Measurements from ENCODE around the gene LARGE1. TPM values are rescaled to one million over a fixed set of nuclear protein-coding genes. Genes with fewer than 3 reads are reported as not detected.

Gene LARGE1
- total RNA-seq, 1 experiment from 2014 or later, result 2.5 TPM

- in situ Hi-C loops (cut with HindIII; ENCODE audit: low pct_unique_long_range_greater_than_20kb, low sequenced_read_pairs), result no loop called here
- intact Hi-C loops (cut with micrococcal nuclease; ENCODE audit: unreplicated experiment), result no loop called here
- no peak overlapping the region for H3K4me3 ChIP-seq (ENCODE audit: low read depth in 2 of 2, low read length in 2 of 2)
- DNase-seq (ENCODE audit: low read depth, low spot score) (no peak), ATAC-seq (no peak)
- H3K4me1 ChIP-seq (ENCODE audit: control insufficient read depth, insufficient read depth, low read length), result no peaks in the 10 kb centered on the region
- H3K27me3 ChIP-seq (ENCODE audit: control insufficient read depth, insufficient read depth, low read length), result no peaks in the 10 kb centered on the region
- ChIA-PET CTCF (no interaction called here), POLR2A (no interaction called here)
- BruUV-seq (replicated peaks), result no TSS peak
- no peaks in the 10 kb centered on the region for H3K9me3 ChIP-seq (ENCODE audit: control insufficient read depth, insufficient read depth, low read depth, low read length)
- no peaks in the 10 kb centered on the region for H3K36me3 ChIP-seq (ENCODE audit: control insufficient read depth, insufficient read depth, low read length)
- H3K27ac ChIP-seq (ENCODE audit: low read length), result no peak overlapping the region
- TF ChIP-seq TCF7L2 (IDR thresholded peaks at IDR 0.05; ENCODE audit: low read depth, low read length) (no peak), POLR2AphosphoS5 (IDR thresholded peaks at IDR 0.05; ENCODE audit: low read depth, low read length) (no peak), CTCF (IDR thresholded peaks at IDR 0.05) (no peak), REST (IDR thresholded peaks at IDR 0.05; ENCODE audit: insufficient read depth in 1 of 2, low read depth in 2 of 2, low read length in 1 of 2) (no peak), SIN3A (IDR thresholded peaks at IDR 0.05; ENCODE audit: borderline replicate concordance, insufficient read depth, low read depth, low read length) (no peak)
Observed at GRCh38 chr22:33600113-33600512, 320.2 kb downstream of the LARGE1 start.

GRCh38 chr22:33599596-33599995 lies 320.7 kb downstream of the LARGE1 start:
- no TSS peak for BruUV-seq (replicated peaks)
- no peak for TF ChIP-seq REST (IDR thresholded peaks at IDR 0.05; ENCODE audit: insufficient read depth in 1 of 2, low read depth in 2 of 2, low read length in 1 of 2)
- no peak for TF ChIP-seq CTCF (IDR thresholded peaks at IDR 0.05)
- TF ChIP-seq TCF7L2 (IDR thresholded peaks at IDR 0.05; ENCODE audit: low read depth, low read length), result no peak
- no peak for TF ChIP-seq POLR2AphosphoS5 (IDR thresholded peaks at IDR 0.05; ENCODE audit: low read depth, low read length)
- no peak for TF ChIP-seq SIN3A (IDR thresholded peaks at IDR 0.05; ENCODE audit: borderline replicate concordance, insufficient read depth, low read depth, low read length)
- Histone ChIP-seq H3K9me3 (ENCODE audit: control insufficient read depth, insufficient read depth, low read depth, low read length) (no peaks in the 10 kb centered on the region), H3K4me1 (ENCODE audit: control insufficient read depth, insufficient read depth, low read length) (no peaks in the 10 kb centered on the region), H3K27ac (ENCODE audit: low read length) (no peak overlapping the region), H3K27me3 (ENCODE audit: control insufficient read depth, insufficient read depth, low read length) (no peaks in the 10 kb centered on the region), H3K36me3 (ENCODE audit: control insufficient read depth, insufficient read depth, low read length) (no peaks in the 10 kb centered on the region), H3K4me3 (ENCODE audit: low read depth in 2 of 2, low read length in 2 of 2) (no peak overlapping the region)
- ChIA-PET CTCF (no interaction called here), POLR2A (no interaction called here)
- DNase-seq (ENCODE audit: low read depth, low spot score) (no peak), ATAC-seq (no peak)
- intact Hi-C loops (cut with micrococcal nuclease; ENCODE audit: unreplicated experiment), result no loop called here
- in situ Hi-C loops (cut with HindIII; ENCODE audit: low pct_unique_long_range_greater_than_20kb, low sequenced_read_pairs), result no loop called here

Data from Panc1 (cell line).